ENCODE results near the gene HTD2. TPM values are rescaled to one million over a fixed set of nuclear protein-coding genes. Genes with fewer than 3 reads are reported as not detected.

HTD2 gene
- total RNA-seq, 1 experiment from 2014 or later: 7.9 TPM

DNA sequence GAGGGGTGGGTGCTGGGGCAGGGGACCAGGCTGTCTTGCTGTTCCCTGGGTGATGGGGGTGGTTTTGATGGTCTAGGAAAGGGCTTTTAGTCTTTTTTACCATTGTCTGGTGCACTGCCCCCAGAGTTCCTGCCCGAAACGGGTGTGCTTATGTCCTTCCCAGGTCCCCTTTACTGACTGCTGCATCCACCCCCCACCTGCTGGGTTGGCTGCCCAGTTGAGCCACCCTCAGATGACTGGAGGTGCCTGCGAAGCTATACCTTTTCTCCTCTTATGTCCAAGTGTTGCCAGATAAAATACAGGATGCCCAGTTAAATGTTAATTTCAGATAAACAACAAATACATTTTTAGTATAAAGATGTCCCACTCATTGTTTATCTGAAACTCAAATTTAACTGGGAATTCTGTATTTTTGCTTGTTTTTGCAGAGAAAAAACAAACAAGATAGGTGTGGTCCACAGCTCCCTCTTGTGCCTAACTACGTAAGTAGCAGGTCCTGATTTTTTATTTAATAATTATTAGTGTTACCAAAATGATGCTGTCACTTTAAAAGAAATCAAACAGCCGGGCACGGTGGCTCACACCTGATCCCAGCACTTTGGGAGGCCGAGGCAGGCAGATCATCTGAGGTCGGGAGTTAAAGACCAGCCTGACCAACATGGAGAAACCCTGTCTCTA, 6.3 kb upstream of the HTD2 start:
- in situ Hi-C loops (cut with HindIII; ENCODE audit: low pct_unique_long_range_greater_than_20kb, low sequenced_read_pairs): no loop called here
- CTCF ChIA-PET: interaction anchor here (0.7 to 2.5 kb wide), 4 partner anchors 82 to 329 kb away, joined by 5 to 33 read pairs (median 8); no protein-coding TSS in a partner anchor
- Histone ChIP-seq H3K27me3 (ENCODE audit: control insufficient read depth, insufficient read depth, low read length) (no peaks in the 10 kb centered on the region), H3K9me3 (ENCODE audit: control insufficient read depth, insufficient read depth, low read depth, low read length) (peaks cover 5% of the 10 kb centered on the region; the same call in 1 of the 2 replicates), H3K27ac (ENCODE audit: low read length) (no peak overlapping the region), H3K36me3 (ENCODE audit: control insufficient read depth, insufficient read depth, low read length) (no peaks in the 10 kb centered on the region), H3K4me1 (ENCODE audit: control insufficient read depth, insufficient read depth, low read length) (no peaks in the 10 kb centered on the region), H3K4me3 (ENCODE audit: low read depth in 2 of 2, low read length in 2 of 2) (no peak overlapping the region)
- no TSS peak for BruUV-seq (replicated peaks)
- no peak for DNase-seq (ENCODE audit: low read depth, low spot score)
- peak; percentile 52; the same call in 1 of the 2 replicates for ATAC-seq
- intact Hi-C loops (cut with micrococcal nuclease; ENCODE audit: unreplicated experiment): loop anchor here (1.0 kb wide), 1 partner anchor 113 kb away; no protein-coding TSS in a partner anchor
- no peak for TF ChIP-seq POLR2AphosphoS5 (IDR thresholded peaks at IDR 0.05; ENCODE audit: low read depth, low read length)
- TF ChIP-seq, protein P1, sequence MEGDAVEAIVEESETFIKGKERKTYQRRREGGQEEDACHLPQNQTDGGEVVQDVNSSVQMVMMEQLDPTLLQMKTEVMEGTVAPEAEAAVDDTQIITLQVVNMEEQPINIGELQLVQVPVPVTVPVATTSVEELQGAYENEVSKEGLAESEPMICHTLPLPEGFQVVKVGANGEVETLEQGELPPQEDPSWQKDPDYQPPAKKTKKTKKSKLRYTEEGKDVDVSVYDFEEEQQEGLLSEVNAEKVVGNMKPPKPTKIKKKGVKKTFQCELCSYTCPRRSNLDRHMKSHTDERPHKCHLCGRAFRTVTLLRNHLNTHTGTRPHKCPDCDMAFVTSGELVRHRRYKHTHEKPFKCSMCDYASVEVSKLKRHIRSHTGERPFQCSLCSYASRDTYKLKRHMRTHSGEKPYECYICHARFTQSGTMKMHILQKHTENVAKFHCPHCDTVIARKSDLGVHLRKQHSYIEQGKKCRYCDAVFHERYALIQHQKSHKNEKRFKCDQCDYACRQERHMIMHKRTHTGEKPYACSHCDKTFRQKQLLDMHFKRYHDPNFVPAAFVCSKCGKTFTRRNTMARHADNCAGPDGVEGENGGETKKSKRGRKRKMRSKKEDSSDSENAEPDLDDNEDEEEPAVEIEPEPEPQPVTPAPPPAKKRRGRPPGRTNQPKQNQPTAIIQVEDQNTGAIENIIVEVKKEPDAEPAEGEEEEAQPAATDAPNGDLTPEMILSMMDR (IDR thresholded peaks at IDR 0.05): peak; percentile 74
- POLR2A ChIA-PET: interaction anchor here (0.8 kb wide), 1 partner anchor 73 kb away, joined by 3 read pairs; no protein-coding TSS in a partner anchor

- no TSS peak for BruUV-seq (replicated peaks)
- no peaks in the 10 kb centered on the region for H3K9me3 ChIP-seq (ENCODE audit: control insufficient read depth, insufficient read depth, low read depth, low read length)
- no peak for DNase-seq (ENCODE audit: low read depth, low spot score)
- POLR2A ChIA-PET: no interaction called here
- intact Hi-C loops (cut with micrococcal nuclease; ENCODE audit: unreplicated experiment) (no loop called here), in situ Hi-C loops (cut with HindIII; ENCODE audit: low pct_unique_long_range_greater_than_20kb, low sequenced_read_pairs) (no loop called here)
- H3K27me3 ChIP-seq (ENCODE audit: control insufficient read depth, insufficient read depth, low read length): no peaks in the 10 kb centered on the region
- no peak for ATAC-seq
- H3K4me1 ChIP-seq (ENCODE audit: control insufficient read depth, insufficient read depth, low read length): peaks cover 6% of the 10 kb centered on the region
- CTCF ChIA-PET: interaction anchor here (0.6 to 2.1 kb wide), 3 partner anchors 26 to 120 kb away, joined by 3 to 13 read pairs (median 5); no protein-coding TSS in a partner anchor
- H3K27ac ChIP-seq (ENCODE audit: low read length): peak overlapping the region; percentile 96; the same call in 1 of the 2 replicates
- TF ChIP-seq REST (IDR thresholded peaks at IDR 0.05; ENCODE audit: insufficient read depth in 1 of 2, low read depth in 2 of 2, low read length in 1 of 2) (no peak), SIN3A (IDR thresholded peaks at IDR 0.05; ENCODE audit: borderline replicate concordance, insufficient read depth, low read depth, low read length) (no peak), TCF7L2 (IDR thresholded peaks at IDR 0.05; ENCODE audit: low read depth, low read length) (no peak), POLR2AphosphoS5 (IDR thresholded peaks at IDR 0.05; ENCODE audit: low read depth, low read length) (no peak)
- TF ChIP-seq, protein P1 (IDR thresholded peaks at IDR 0.05): peak; percentile 75
- peak overlapping the region; percentile 97 for H3K4me3 ChIP-seq (ENCODE audit: low read depth in 2 of 2, low read length in 2 of 2)
- H3K36me3 ChIP-seq (ENCODE audit: control insufficient read depth, insufficient read depth, low read length): peaks cover 8% of the 10 kb centered on the region; the same call in 1 of the 2 replicates
These were observed 1.4 kb downstream of the HTD2 start for GRCh38 chr3:58307639-58308215.

All from Panc1 (cell line).